ENCODE measurements around the gene NPFFR2.

NPFFR2 gene

GRCh38 chr4:72171761-72172160 lies 140.0 kb downstream of the NPFFR2 start:
- H3K27ac ChIP-seq (ENCODE audit: low read length): no peak overlapping the region
- DNase-seq: no peak
- no peaks in the 10 kb centered on the region for H3K9me2 ChIP-seq (replicated peaks; ENCODE audit: insufficient read depth, low read length)
- H3K4me3 ChIP-seq (ENCODE audit: low read length): no peak overlapping the region
- no peaks in the 10 kb centered on the region for H3F3A ChIP-seq (ENCODE audit: insufficient read depth, low read length)
- H3K79me2 ChIP-seq (ENCODE audit: low read length): no peaks in the 10 kb centered on the region
- no peak overlapping the region for H2AFZ ChIP-seq (ENCODE audit: low read length)
- no peak overlapping the region for H3K4me2 ChIP-seq (ENCODE audit: low read depth, low read length)
- H3K4me1 ChIP-seq (ENCODE audit: low read length): no peaks in the 10 kb centered on the region
- H4K20me1 ChIP-seq (ENCODE audit: insufficient read depth, low read length): no peaks in the 10 kb centered on the region
- no peak for TF ChIP-seq EZH2 (optimal IDR thresholded peaks at IDR 0.05; ENCODE audit: low read depth, low read length)
- TF ChIP-seq EZH2phosphoT487 (IDR thresholded peaks at IDR 0.05; ENCODE audit: low read length): no peak
- TF ChIP-seq, protein P1, sequence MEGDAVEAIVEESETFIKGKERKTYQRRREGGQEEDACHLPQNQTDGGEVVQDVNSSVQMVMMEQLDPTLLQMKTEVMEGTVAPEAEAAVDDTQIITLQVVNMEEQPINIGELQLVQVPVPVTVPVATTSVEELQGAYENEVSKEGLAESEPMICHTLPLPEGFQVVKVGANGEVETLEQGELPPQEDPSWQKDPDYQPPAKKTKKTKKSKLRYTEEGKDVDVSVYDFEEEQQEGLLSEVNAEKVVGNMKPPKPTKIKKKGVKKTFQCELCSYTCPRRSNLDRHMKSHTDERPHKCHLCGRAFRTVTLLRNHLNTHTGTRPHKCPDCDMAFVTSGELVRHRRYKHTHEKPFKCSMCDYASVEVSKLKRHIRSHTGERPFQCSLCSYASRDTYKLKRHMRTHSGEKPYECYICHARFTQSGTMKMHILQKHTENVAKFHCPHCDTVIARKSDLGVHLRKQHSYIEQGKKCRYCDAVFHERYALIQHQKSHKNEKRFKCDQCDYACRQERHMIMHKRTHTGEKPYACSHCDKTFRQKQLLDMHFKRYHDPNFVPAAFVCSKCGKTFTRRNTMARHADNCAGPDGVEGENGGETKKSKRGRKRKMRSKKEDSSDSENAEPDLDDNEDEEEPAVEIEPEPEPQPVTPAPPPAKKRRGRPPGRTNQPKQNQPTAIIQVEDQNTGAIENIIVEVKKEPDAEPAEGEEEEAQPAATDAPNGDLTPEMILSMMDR (IDR thresholded peaks at IDR 0.05; ENCODE audit: low read length): no peak
- no peaks in the 10 kb centered on the region for H3K27me3 ChIP-seq (replicated peaks; ENCODE audit: insufficient read depth, low read length)
- H3K36me3 ChIP-seq (replicated peaks; ENCODE audit: insufficient read depth, low read length): no peaks in the 10 kb centered on the region
- no peaks in the 10 kb centered on the region for H3K9me3 ChIP-seq (replicated peaks; ENCODE audit: insufficient read depth, low read length)
- no peak overlapping the region for H3K9ac ChIP-seq (ENCODE audit: low read length)

GRCh38 chr4:72179342-72179741 lies 147.5 kb downstream of the NPFFR2 start:
- Histone ChIP-seq H3K4me2 (ENCODE audit: low read depth, low read length) (no peak overlapping the region), H4K20me1 (ENCODE audit: insufficient read depth, low read length) (no peaks in the 10 kb centered on the region), H3K27me3 (replicated peaks; ENCODE audit: insufficient read depth, low read length) (no peaks in the 10 kb centered on the region), H3K79me2 (ENCODE audit: low read length) (no peaks in the 10 kb centered on the region), H3F3A (ENCODE audit: insufficient read depth, low read length) (no peaks in the 10 kb centered on the region), H3K9me2 (replicated peaks; ENCODE audit: insufficient read depth, low read length) (no peaks in the 10 kb centered on the region), H3K9ac (ENCODE audit: low read length) (no peak overlapping the region), H3K4me3 (ENCODE audit: low read length) (no peak overlapping the region), H3K9me3 (replicated peaks; ENCODE audit: insufficient read depth, low read length) (no peaks in the 10 kb centered on the region), H3K36me3 (replicated peaks; ENCODE audit: insufficient read depth, low read length) (no peaks in the 10 kb centered on the region), H3K27ac (ENCODE audit: low read length) (no peak overlapping the region), H2AFZ (ENCODE audit: low read length) (no peak overlapping the region), H3K4me1 (ENCODE audit: low read length) (no peaks in the 10 kb centered on the region)
- DNase-seq: no peak
- no peak for TF ChIP-seq EZH2phosphoT487 (IDR thresholded peaks at IDR 0.05; ENCODE audit: low read length)
- TF ChIP-seq, protein P1 (IDR thresholded peaks at IDR 0.05; ENCODE audit: low read length): no peak
- TF ChIP-seq EZH2 (optimal IDR thresholded peaks at IDR 0.05; ENCODE audit: low read depth, low read length): no peak

DNA sequence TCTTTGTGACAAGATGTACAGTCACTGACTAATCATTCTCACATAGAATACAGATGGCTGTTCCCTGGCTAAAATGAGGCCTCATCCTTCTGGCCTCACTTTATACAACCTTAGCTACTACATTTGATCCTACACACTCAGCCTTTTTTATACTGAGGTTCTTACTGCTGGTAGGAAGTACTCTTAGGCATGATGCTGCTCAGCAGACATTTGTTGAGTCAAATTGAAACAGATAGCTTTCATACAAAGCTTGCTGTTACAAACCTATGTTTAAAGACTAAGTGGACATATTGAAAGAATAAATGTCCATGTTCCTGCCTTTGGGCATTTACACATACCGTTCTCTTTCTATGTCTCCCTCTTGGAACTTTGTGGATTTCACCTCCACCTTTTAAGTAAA lies 154.9 kb downstream of the NPFFR2 start:
- Histone ChIP-seq H3K4me1 (ENCODE audit: low read length) (no peaks in the 10 kb centered on the region), H3K36me3 (replicated peaks; ENCODE audit: insufficient read depth, low read length) (no peaks in the 10 kb centered on the region), H3K79me2 (ENCODE audit: low read length) (no peaks in the 10 kb centered on the region), H4K20me1 (ENCODE audit: insufficient read depth, low read length) (no peaks in the 10 kb centered on the region), H3K4me2 (ENCODE audit: low read depth, low read length) (no peak overlapping the region), H3K9ac (ENCODE audit: low read length) (no peak overlapping the region), H3K27ac (ENCODE audit: low read length) (no peak overlapping the region), H3K4me3 (ENCODE audit: low read length) (no peak overlapping the region), H2AFZ (ENCODE audit: low read length) (no peak overlapping the region), H3K27me3 (replicated peaks; ENCODE audit: insufficient read depth, low read length) (no peaks in the 10 kb centered on the region), H3F3A (ENCODE audit: insufficient read depth, low read length) (no peaks in the 10 kb centered on the region), H3K9me3 (replicated peaks; ENCODE audit: insufficient read depth, low read length) (no peaks in the 10 kb centered on the region), H3K9me2 (replicated peaks; ENCODE audit: insufficient read depth, low read length) (no peaks in the 10 kb centered on the region)
- TF ChIP-seq, protein P1 (IDR thresholded peaks at IDR 0.05; ENCODE audit: low read length): no peak
- TF ChIP-seq EZH2phosphoT487 (IDR thresholded peaks at IDR 0.05; ENCODE audit: low read length) (no peak), EZH2 (optimal IDR thresholded peaks at IDR 0.05; ENCODE audit: low read depth, low read length) (no peak)
- no peak for DNase-seq

Data from MM.1S (cell line).